ENCODE data around the gene FAM53A. TPM values are rescaled to one million over a fixed set of nuclear protein-coding genes. Genes with fewer than 3 reads are reported as not detected.
"Not testable (repeated sequence)": the region's sequence is repeated elsewhere in the genome, so short reads cannot be mapped to it uniquely, and the experiment has no call there.

FAM53A gene
- total RNA-seq, 4 donors from 2014 or later = 1.3 to 3.2 TPM; not detected in 2

DNA sequence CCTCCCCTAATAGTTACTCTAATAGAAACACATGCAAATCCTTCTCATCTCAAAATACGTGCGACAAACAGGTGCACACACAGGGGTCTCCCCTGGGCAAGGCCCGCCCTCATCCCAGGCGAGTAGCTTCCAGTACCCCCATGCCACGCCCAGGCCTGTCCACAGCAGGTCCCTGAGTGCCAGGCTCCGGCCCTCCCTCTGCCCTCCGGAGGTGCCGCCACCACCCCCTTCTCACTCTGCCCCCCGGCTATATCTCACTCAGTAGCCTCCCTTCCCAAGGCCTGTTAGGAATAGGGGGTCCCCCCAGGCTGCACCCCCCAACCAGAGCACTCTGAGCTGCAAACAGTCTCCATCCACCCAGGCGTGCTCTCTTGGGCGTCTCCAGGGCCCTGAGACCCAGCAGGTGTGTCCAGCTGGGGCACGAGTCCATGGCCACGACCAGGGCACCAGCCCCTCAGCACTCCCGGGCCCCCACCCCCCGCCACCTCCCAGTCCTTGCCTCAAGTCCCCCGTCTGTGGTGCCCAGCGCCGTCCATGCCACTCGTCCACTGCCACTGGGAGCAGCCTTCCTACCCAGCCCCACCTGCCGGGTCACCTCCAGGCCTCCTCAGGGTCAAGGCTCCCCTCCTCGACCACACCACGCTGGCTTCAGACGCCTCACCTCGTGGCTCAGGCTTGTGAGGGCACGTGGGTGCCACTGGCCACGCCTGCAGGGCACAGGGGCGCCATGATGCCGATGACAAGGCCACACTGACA lies 41.7 kb downstream of the FAM53A start:
- no peak for DNase-seq
- Histone ChIP-seq H3K9me3 (no peaks in the 10 kb centered on the region), H3K27me3 (no peaks in the 10 kb centered on the region), H3K4me3 (no peak overlapping the region), H3K36me3 (no peaks in the 10 kb centered on the region), H3K27ac (no peak overlapping the region), H3K4me1 (peaks cover 0 to 5% of the 10 kb centered on the region in 2 donors)
- intact Hi-C loops (cut with DNase I; ENCODE audit: low total_unique reads) = no loop called here
- TF ChIP-seq, protein P1, sequence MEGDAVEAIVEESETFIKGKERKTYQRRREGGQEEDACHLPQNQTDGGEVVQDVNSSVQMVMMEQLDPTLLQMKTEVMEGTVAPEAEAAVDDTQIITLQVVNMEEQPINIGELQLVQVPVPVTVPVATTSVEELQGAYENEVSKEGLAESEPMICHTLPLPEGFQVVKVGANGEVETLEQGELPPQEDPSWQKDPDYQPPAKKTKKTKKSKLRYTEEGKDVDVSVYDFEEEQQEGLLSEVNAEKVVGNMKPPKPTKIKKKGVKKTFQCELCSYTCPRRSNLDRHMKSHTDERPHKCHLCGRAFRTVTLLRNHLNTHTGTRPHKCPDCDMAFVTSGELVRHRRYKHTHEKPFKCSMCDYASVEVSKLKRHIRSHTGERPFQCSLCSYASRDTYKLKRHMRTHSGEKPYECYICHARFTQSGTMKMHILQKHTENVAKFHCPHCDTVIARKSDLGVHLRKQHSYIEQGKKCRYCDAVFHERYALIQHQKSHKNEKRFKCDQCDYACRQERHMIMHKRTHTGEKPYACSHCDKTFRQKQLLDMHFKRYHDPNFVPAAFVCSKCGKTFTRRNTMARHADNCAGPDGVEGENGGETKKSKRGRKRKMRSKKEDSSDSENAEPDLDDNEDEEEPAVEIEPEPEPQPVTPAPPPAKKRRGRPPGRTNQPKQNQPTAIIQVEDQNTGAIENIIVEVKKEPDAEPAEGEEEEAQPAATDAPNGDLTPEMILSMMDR (IDR thresholded peaks at IDR 0.05) = no peak
- no peak for TF ChIP-seq POLR2A (IDR thresholded peaks at IDR 0.05)

DNA sequence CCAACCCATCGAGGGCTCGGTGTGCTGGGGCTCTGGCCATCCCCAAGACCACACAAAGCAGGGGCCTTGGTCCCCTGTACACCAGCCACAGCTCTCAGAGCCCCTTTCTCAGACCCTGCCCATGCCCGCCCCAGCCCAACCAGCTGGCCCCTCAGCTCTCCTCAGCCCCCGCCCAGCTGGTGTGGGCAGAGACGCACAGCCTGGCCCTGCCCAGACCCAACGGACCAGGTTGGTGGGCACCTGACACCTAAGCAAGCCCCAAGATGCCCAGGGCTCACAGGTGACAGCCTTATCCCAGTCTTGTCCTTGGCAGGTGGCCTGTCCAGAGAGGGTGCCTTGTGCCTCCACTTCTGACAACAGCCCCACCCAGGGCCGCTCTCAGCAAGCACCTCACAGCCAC lies 42.4 kb downstream of the FAM53A start:
- DNase-seq = no peak
- Histone ChIP-seq H3K27me3 (no peaks in the 10 kb centered on the region), H3K36me3 (no peaks in the 10 kb centered on the region), H3K4me3 (no peak overlapping the region), H3K4me1 (peaks cover 0 to 5% of the 10 kb centered on the region in 2 donors), H3K9me3 (no peaks in the 10 kb centered on the region), H3K27ac (no peak overlapping the region)
- no peak for TF ChIP-seq POLR2A (IDR thresholded peaks at IDR 0.05)
- TF ChIP-seq, protein P1 (IDR thresholded peaks at IDR 0.05) = no peak
- intact Hi-C loops (cut with DNase I; ENCODE audit: low total_unique reads) = no loop called here

DNA sequence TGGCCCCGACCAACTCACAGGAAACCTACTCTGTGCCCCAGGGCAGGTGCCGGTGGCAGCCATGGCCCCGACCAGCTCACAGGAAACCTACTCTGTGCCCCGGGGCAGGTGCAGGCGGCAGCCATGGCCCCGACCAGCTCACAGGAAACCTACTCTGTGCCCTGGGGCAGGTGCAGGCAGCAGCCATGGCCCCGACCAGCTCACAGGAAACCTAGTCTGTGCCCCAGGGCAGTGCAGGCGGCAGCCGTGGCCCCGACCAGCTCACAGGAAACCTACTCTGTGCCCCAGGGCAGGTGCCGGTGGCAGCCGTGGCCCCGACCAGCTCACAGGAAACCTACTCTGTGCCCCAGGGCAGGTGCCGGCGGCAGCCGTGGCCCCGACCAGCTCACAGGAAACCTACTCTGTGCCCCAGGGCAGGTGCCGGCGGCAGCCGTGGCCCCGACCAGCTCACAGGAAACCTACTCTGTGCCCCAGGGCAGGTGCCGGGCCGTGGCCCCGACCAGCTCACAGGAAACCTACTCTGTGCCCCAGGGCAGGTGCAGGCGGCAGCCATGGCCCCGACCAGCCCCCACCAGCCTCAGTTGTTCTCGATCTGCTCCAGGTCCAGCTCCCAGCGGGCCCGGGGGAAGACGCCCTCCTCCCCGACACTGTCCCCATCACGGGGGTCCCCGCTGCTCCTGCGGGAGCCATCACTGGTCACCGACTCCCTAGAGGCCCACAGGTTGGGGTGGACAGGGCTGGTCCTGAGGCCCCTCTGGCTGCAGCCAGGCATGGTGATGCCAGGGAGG lies 43.2 kb downstream of the FAM53A start:
- not testable (repeated sequence) for H3K4me3 ChIP-seq

DNA sequence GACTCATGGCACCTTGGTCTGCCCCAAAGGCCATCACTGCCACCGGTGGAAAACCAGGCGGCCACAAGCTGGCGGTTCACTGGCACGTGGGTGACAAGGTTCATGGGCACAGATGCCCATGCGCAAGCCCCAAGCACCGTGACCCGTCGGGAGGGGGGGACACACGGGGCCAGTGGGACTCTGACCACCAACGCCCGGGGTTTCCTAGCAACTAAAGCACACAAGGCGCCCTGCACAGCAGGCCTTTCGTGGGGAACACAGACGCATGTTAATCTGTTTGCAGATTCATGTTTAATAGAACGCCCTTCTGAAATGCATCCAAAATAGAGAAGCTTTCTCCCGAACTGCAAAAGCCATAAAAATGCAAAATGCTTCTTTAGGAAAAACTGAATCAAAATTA lies 43.9 kb downstream of the FAM53A start:
- Histone ChIP-seq H3K27me3 (no peaks in the 10 kb centered on the region), H3K36me3 (no peaks in the 10 kb centered on the region), H3K9me3 (peaks cover 0 to 4% of the 10 kb centered on the region in 2 donors), H3K4me1 (peaks cover 0 to 4% of the 10 kb centered on the region in 2 donors), H3K27ac (no peak overlapping the region), H3K4me3 (no peak overlapping the region)
- intact Hi-C loops (cut with DNase I; ENCODE audit: low total_unique reads) = no loop called here
- DNase-seq = no peak
- TF ChIP-seq, protein P1 (IDR thresholded peaks at IDR 0.05) = no peak
- TF ChIP-seq POLR2A (IDR thresholded peaks at IDR 0.05) = no peak

More for the DNA sequence above, 43.2 kb downstream of the FAM53A start:
- H3K27me3 ChIP-seq; DNase-seq; H3K9me3 ChIP-seq; intact Hi-C loops (cut with DNase I; ENCODE audit: low total_unique reads); H3K27ac ChIP-seq; H3K4me1 ChIP-seq; H3K36me3 ChIP-seq: not testable (repeated sequence)

DNA sequence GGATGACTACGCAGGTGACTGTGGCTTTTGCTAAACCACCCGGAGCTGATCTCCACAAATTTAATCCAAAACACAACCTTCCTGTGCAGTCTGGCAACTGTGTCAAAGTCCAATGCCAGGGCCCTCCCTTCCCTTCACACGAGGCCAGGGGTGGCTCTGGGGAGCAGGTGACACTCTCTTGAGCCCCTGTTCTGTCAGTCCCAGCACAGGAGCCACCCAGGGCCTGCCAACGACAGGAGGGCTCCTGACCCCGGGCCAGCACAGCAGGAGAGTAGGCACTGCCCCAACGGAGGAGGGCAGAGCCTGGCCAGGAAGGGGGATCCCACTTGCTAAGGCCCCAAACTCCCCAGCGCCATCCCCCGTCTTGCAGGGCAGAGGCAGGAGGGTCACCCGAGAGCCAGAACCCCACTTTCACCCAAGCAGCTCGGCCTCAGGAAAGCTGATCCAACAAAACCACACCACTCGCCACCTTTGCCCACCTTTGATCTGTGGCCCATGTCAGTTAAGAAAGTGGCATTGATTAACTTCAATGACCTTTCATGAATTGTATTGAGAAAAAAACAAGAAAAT lies 44.7 kb downstream of the FAM53A start:
- intact Hi-C loops (cut with DNase I; ENCODE audit: low total_unique reads) = loop anchor here (10.0 kb wide), 1 partner anchor 275 kb away; no protein-coding TSS in a partner anchor

More for the DNA sequence above, 44.7 kb downstream of the FAM53A start:
- no peak overlapping the region for H3K27ac ChIP-seq
- no peaks in the 10 kb centered on the region for H3K27me3 ChIP-seq
- H3K36me3 ChIP-seq = no peaks in the 10 kb centered on the region
- no peak overlapping the region for H3K4me3 ChIP-seq
- peaks cover 0 to 4% of the 10 kb centered on the region in 2 donors for H3K9me3 ChIP-seq
- no peaks in the 10 kb centered on the region for H3K4me1 ChIP-seq
- DNase-seq = no peak
- TF ChIP-seq, protein P1 (IDR thresholded peaks at IDR 0.05) = no peak
- no peak for TF ChIP-seq POLR2A (IDR thresholded peaks at IDR 0.05)
